ENCODE measurements around the gene MAPK10.

DNA sequence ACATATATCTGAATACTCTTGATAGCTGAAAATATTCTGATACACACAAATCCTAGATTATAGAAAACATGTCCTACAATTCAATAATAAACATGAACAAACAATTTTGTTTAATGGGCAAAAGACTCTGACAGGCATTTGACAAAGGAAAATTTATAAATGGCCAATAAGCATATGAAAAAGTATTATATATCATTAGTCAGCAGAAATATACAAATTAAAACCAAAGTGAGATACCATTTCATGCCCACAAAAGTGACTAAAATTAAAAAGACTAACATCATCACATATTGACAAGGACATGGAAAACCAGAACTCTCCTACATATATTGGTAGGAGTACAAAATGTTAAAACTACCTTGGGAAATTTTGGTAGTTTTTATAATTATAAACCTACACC lies 2.7 kb upstream of the MAPK10 start:
- no peak for TF ChIP-seq MAZ (IDR thresholded peaks at IDR 0.05; ENCODE audit: borderline replicate concordance, low read depth, low read length)
- TF ChIP-seq CTCF (IDR thresholded peaks at IDR 0.05): no peak
- TF ChIP-seq POLR2A (IDR thresholded peaks at IDR 0.05; ENCODE audit: low read length): no peak
- no peak for TF ChIP-seq EP300 (IDR thresholded peaks at IDR 0.05)
- TF ChIP-seq, protein P1, sequence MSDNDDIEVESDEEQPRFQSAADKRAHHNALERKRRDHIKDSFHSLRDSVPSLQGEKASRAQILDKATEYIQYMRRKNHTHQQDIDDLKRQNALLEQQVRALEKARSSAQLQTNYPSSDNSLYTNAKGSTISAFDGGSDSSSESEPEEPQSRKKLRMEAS (IDR thresholded peaks at IDR 0.05): no peak
- no peak for TF ChIP-seq PBX3 (IDR thresholded peaks at IDR 0.05)
- TF ChIP-seq MYC (IDR thresholded peaks at IDR 0.05; ENCODE audit: borderline replicate concordance, low read length): no peak
- no peak for TF ChIP-seq NR3C1 (IDR thresholded peaks at IDR 0.05)
- TF ChIP-seq JUN (IDR thresholded peaks at IDR 0.05): no peak
- no peak for TF ChIP-seq CHD2 (IDR thresholded peaks at IDR 0.05; ENCODE audit: low read length, partially characterized antibody)
- TF ChIP-seq CHD4 (IDR thresholded peaks at IDR 0.05; ENCODE audit: borderline replicate concordance): no peak
- TF ChIP-seq RFX5 (IDR thresholded peaks at IDR 0.05): no peak
